ENCODE measurements around the gene DNMT1. TPM values are rescaled to one million over a fixed set of nuclear protein-coding genes. Genes with fewer than 3 reads are reported as not detected.

DNMT1 gene
- polyA plus RNA-seq, 1 of the 3 experiments (the other 2 are of a cell fraction), result 58.3 TPM

DNA sequence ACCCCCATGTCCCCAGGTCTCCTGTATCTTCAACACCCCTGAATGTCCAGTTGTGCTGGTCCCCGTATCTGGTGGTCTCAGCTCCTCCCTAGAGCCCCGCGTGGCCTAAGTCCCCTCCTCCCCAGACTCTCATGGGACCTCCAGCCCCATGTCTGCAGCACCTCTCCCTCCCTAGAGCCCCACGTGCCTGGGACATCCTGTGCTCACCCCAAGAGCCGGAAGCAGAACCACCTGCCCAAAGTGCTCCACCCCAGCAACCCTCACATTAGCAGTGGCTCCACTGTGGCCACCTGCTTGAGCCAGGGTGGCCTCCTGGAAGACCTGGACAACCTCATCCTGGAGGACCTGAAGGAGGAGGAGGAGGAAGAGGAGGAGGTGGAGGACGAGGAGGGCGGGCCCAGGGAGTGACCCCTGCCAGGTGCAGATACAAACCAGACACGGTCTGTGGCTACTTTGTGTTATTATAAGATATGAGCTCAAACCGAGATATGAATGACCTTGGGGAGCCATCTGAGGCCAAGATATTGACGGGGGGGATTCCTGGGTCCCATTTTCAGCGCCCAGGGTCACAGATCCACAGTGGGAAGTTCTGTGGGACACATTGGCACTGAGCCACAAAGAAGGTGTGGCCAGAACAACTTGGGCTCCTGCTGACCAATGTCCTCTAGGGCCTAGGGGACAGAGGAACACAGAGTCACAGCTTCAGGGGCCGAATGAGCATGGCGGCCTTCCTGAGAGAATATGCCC lies 102.7 kb downstream of the DNMT1 start:
- Histone ChIP-seq H3K36me3 (replicated peaks in 1 of 2; ENCODE audit: control insufficient read depth in 1 of 2, insufficient read depth in 2 of 2, low read length in 1 of 2) (peaks cover 0 to 5% of the 10 kb centered on the region in 2 experiments), H3K27ac (ENCODE audit: low read depth in 2 of 2, low read length in 1 of 2) (no peak overlapping the region), H3K79me2 (ENCODE audit: insufficient read depth) (no peaks in the 10 kb centered on the region), H3K4me1 (ENCODE audit: control insufficient read depth in 1 of 2, insufficient read depth in 2 of 2, low read depth in 1 of 2, low read length in 1 of 2) (peaks cover 0 to 9% of the 10 kb centered on the region in 2 experiments; a peak in 1 of 4 replicates), H3F3A (replicated peaks; ENCODE audit: insufficient read depth) (peaks cover 5% of the 10 kb centered on the region), H3K4me3 (ENCODE audit: low read depth in 2 of 2, low read length in 1 of 2) (no peak overlapping the region), H3K9me3 (no peaks in the 10 kb centered on the region), H3K4me2 (no peak overlapping the region), H2AFZ (ENCODE audit: low read depth) (no peak overlapping the region), H3K9ac (no peak overlapping the region), H3K9me2 (no peaks in the 10 kb centered on the region), H3K27me3 (ENCODE audit: insufficient read depth) (no peaks in the 10 kb centered on the region), H4K20me1 (ENCODE audit: insufficient read depth) (no peaks in the 10 kb centered on the region)
- POLR2A ChIA-PET, result no interaction called here
- 89% methylated on average over 10 of the region's 13 CpGs for WGBS (ENCODE audit: low lambda C conversion rate)
- CTCF ChIA-PET, result no interaction called here
- no peak for DNase-seq
- no peak for TF ChIP-seq FOXM1 (IDR thresholded peaks at IDR 0.05; ENCODE audit: low read depth)
- TF ChIP-seq, protein P1, sequence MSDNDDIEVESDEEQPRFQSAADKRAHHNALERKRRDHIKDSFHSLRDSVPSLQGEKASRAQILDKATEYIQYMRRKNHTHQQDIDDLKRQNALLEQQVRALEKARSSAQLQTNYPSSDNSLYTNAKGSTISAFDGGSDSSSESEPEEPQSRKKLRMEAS (IDR thresholded peaks at IDR 0.05; ENCODE audit: low read depth), result no peak
- TF ChIP-seq, protein P2, sequence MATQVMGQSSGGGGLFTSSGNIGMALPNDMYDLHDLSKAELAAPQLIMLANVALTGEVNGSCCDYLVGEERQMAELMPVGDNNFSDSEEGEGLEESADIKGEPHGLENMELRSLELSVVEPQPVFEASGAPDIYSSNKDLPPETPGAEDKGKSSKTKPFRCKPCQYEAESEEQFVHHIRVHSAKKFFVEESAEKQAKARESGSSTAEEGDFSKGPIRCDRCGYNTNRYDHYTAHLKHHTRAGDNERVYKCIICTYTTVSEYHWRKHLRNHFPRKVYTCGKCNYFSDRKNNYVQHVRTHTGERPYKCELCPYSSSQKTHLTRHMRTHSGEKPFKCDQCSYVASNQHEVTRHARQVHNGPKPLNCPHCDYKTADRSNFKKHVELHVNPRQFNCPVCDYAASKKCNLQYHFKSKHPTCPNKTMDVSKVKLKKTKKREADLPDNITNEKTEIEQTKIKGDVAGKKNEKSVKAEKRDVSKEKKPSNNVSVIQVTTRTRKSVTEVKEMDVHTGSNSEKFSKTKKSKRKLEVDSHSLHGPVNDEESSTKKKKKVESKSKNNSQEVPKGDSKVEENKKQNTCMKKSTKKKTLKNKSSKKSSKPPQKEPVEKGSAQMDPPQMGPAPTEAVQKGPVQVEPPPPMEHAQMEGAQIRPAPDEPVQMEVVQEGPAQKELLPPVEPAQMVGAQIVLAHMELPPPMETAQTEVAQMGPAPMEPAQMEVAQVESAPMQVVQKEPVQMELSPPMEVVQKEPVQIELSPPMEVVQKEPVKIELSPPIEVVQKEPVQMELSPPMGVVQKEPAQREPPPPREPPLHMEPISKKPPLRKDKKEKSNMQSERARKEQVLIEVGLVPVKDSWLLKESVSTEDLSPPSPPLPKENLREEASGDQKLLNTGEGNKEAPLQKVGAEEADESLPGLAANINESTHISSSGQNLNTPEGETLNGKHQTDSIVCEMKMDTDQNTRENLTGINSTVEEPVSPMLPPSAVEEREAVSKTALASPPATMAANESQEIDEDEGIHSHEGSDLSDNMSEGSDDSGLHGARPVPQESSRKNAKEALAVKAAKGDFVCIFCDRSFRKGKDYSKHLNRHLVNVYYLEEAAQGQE (IDR thresholded peaks at IDR 0.05; ENCODE audit: low read depth, low read length), result no peak
- no peak for TF ChIP-seq MXI1 (IDR thresholded peaks at IDR 0.05; ENCODE audit: low read depth, low read length)
- TF ChIP-seq EP300 (IDR thresholded peaks at IDR 0.05; ENCODE audit: borderline replicate concordance in 1 of 2, low read depth in 1 of 2, low read length in 1 of 2), result no peak
- TF ChIP-seq RAD21 (IDR thresholded peaks at IDR 0.05; ENCODE audit: low read length), result no peak
- no peak for TF ChIP-seq SIN3A (IDR thresholded peaks at IDR 0.05; ENCODE audit: borderline replicate concordance, low read depth, low read length)
- no peak for TF ChIP-seq TEAD4 (IDR thresholded peaks at IDR 0.05; ENCODE audit: borderline replicate concordance, insufficient read depth)
- TF ChIP-seq EZH2phosphoT487 (IDR thresholded peaks at IDR 0.05; ENCODE audit: borderline replicate concordance, low read depth), result no peak
- TF ChIP-seq YY1 (IDR thresholded peaks at IDR 0.05; ENCODE audit: low read depth), result no peak
- no peak for TF ChIP-seq GABPA (IDR thresholded peaks at IDR 0.05; ENCODE audit: low read depth)
- no peak for TF ChIP-seq NFIC (IDR thresholded peaks at IDR 0.05; ENCODE audit: borderline replicate concordance)

DNA sequence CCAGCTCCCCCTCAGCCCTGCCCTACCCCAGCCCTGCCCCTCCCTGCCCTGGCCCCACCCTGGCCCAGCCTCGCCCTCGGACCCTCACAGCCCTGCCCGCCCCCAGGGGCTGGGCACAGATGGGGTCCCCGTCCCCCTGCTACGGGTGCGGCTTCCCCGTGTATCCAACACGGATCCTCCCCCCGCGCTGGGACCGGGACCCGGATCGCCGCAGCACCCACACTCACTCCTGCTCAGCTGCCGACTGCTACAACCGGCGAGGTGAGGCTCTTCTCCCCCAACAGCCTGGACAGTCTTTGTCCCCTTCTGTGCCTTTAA lies 103.4 kb downstream of the DNMT1 start:
- H3K27ac ChIP-seq (ENCODE audit: low read depth in 2 of 2, low read length in 1 of 2), result no peak overlapping the region
- DNase-seq, result no peak
- ChIA-PET POLR2A (no interaction called here), CTCF (no interaction called here)
- H3F3A ChIP-seq (replicated peaks; ENCODE audit: insufficient read depth), result peaks cover 5% of the 10 kb centered on the region
- no peak overlapping the region for H3K4me3 ChIP-seq (ENCODE audit: low read depth in 2 of 2, low read length in 1 of 2)
- H2AFZ ChIP-seq (ENCODE audit: low read depth), result no peak overlapping the region
- peaks cover 0 to 9% of the 10 kb centered on the region in 2 experiments; a peak in 1 of 4 replicates for H3K4me1 ChIP-seq (ENCODE audit: control insufficient read depth in 1 of 2, insufficient read depth in 2 of 2, low read depth in 1 of 2, low read length in 1 of 2)
- H3K36me3 ChIP-seq (replicated peaks in 1 of 2; ENCODE audit: control insufficient read depth in 1 of 2, insufficient read depth in 2 of 2, low read length in 1 of 2), result peaks cover 0 to 5% of the 10 kb centered on the region in 2 experiments
- no peaks in the 10 kb centered on the region for H3K9me3 ChIP-seq
- no peaks in the 10 kb centered on the region for H3K27me3 ChIP-seq (ENCODE audit: insufficient read depth)
- H3K79me2 ChIP-seq (ENCODE audit: insufficient read depth), result no peaks in the 10 kb centered on the region; the same call in 1 of the 2 replicates
- no peaks in the 10 kb centered on the region for H3K9me2 ChIP-seq
- TF ChIP-seq, protein P1 (IDR thresholded peaks at IDR 0.05; ENCODE audit: low read depth), result no peak
- TF ChIP-seq, protein P2 (IDR thresholded peaks at IDR 0.05; ENCODE audit: low read depth, low read length), result no peak
- TF ChIP-seq, protein P3, sequence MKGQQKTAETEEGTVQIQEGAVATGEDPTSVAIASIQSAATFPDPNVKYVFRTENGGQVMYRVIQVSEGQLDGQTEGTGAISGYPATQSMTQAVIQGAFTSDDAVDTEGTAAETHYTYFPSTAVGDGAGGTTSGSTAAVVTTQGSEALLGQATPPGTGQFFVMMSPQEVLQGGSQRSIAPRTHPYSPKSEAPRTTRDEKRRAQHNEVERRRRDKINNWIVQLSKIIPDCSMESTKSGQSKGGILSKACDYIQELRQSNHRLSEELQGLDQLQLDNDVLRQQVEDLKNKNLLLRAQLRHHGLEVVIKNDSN (IDR thresholded peaks at IDR 0.05; ENCODE audit: borderline replicate concordance, low read depth), result no peak
- TF ChIP-seq GATA2 (CRISPR knock-in tag; IDR thresholded peaks at IDR 0.05) (no peak), EP300 (IDR thresholded peaks at IDR 0.05; ENCODE audit: borderline replicate concordance in 1 of 2, low read depth in 1 of 2, low read length in 1 of 2) (no peak), RFX5 (IDR thresholded peaks at IDR 0.05; ENCODE audit: low read length) (no peak), SIN3A (IDR thresholded peaks at IDR 0.05; ENCODE audit: borderline replicate concordance, low read depth, low read length) (no peak), YY1 (IDR thresholded peaks at IDR 0.05; ENCODE audit: low read depth) (no peak), MXI1 (IDR thresholded peaks at IDR 0.05; ENCODE audit: low read depth, low read length) (no peak)
- H3K9ac ChIP-seq, result no peak overlapping the region
- 96% methylated on average over 7 of the region's 17 CpGs for WGBS (ENCODE audit: low lambda C conversion rate)
- no peaks in the 10 kb centered on the region for H4K20me1 ChIP-seq (ENCODE audit: insufficient read depth)
- no peak overlapping the region for H3K4me2 ChIP-seq

Measured in SK-N-SH (cell line).